Left cardiac atrium (tissue), 4 donors: ENCODE results near the gene MAP4K3. TPM values are rescaled to one million over a fixed set of nuclear protein-coding genes. Genes with fewer than 3 reads are reported as not detected.
"Not testable (repeated sequence)": the region's sequence is repeated elsewhere in the genome, so short reads cannot be mapped to it uniquely, and the experiment has no call there.

Experiments used
- ATAC-seq, 2 donors: fragments of 200-7000 bp; cut with Tn5 transposase; one replicate each; pipeline ENCODE4 v1.9.1; 2020; ENCODE audit warnings: mild to moderate bottlenecking in 2 of 2, moderate library complexity in 2 of 2
- DNase-seq: peaks from one replicate; pipeline ENCODE4 v3.0.0-alpha.2; 2020
- intact Hi-C, 2 donors: fragments of 100-400 bp; cut with DNase I; formaldehyde crosslinking; loops; one replicate each; pipeline versions ENCODE4 v1.14.1 to v1.15.1; 2022 to 2023
- total RNA-seq, 2 donors: library from RNA; stranded (reverse); fragmentation: NEBNext Ultra II Directional; extraction: Animal tissue kit (Norgen Biotek cat#: 25700); gene quantifications; one replicate each; pipeline ENCODE4 v1.2.1, GENCODE V29; 2021
- donor health status: DM: no; HTN: yes; CAD: no.
- donor health status: DM: no; HTN: yes; CAD: no; lungs with severe emphysema.
- donor health status: DM: yes; HTN: yes; CAD: no.
- donor health status: Dilated cardiomyopathy.

MAP4K3 gene
- total RNA-seq, 2 donors from 2014 or later: 28.0 to 31.2 TPM

DNA sequence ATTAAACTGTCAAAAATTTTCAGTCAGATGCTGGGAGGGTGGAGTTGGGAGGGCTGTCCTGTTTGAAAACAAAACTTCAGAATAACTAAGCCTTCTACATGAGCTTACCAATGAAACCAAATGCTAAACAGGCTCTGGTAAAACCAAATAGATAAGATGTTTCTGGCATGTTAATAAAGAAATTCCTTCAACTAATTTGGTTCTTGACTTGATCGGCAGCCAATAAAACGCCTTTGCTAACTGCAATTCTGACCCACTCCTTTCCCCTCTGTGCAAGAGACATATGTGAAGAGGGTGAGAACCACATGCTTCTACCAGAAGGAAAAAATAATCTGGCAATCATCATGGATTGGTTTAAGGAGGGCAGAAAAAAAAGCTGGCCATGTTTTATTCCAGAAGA is 20.9 kb downstream of the MAP4K3 start:
- ATAC-seq (peak in 1 of 2 donors; percentile 31), DNase-seq (no peak)
- intact Hi-C loops: no loop called here

DNA sequence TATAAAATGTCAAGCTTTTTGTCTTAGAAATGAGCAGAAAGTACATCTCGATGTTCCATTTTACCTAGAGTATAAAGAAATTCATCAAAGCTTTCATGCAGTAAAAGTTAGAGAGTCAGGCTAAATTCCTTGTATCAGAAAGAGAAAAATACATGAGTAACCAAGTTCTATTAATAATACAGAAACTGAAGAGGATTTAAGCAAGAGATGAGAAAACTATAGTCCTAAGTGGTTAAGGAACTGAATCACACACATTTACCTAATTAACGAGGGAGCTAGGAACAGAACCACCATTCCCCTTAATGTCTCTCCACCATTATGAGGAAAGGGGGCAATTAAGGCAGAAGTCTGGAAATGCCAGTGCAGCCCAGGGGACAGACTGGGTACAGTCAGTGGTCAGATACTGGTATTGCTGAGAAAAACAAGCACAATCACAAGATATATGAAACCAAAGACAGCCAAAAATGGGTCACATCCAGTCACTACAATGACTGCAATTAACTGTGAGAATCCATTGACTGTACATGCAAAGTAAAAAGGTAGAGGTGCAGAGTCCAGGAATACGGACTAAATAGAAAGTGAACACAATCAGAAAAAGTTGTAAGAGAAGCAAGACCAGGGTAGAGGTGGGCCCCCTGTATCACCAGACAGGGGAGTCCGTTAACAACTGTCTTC is 23.9 kb downstream of the MAP4K3 start:
- ATAC-seq (no peak), DNase-seq (no peak)
- intact Hi-C loops: no loop called here

DNA sequence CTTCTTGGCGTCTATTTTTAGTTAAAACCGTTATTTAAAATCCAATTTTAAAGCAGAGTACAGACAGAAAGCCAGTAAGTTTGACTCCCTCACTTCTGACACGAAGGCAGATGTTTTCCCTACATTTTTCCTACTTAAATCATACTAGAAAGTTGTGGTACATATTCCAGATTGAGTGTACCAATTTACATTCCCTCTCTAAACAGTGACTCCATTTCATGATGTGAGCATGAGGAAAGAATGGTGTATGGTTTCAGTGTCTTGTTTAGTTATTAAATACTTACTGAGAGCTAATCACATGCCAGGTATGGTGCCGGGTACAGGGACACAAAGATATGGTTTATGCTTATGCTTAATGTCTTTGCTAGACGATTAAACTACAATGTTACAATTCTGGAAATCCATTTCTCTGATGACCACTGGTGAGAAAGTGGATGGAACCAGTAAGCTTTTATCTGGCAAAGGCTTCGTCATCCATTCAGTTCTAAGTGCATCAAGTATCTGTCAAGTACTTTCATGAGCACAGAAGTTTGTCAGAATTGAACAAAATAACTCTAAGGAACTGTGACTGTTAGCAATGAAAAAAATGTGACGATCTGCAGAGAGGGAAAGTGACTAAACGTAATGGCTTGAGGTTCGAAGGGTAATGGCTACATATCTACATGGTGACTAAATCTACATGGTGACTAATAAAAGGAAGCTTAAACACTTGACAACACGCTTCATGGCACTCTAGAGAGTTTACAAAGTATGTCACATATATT is 25.7 kb downstream of the MAP4K3 start:
- no peak for DNase-seq
- ATAC-seq: peak in 1 of 2 donors; percentile 32
- intact Hi-C loops: no loop called here

DNA sequence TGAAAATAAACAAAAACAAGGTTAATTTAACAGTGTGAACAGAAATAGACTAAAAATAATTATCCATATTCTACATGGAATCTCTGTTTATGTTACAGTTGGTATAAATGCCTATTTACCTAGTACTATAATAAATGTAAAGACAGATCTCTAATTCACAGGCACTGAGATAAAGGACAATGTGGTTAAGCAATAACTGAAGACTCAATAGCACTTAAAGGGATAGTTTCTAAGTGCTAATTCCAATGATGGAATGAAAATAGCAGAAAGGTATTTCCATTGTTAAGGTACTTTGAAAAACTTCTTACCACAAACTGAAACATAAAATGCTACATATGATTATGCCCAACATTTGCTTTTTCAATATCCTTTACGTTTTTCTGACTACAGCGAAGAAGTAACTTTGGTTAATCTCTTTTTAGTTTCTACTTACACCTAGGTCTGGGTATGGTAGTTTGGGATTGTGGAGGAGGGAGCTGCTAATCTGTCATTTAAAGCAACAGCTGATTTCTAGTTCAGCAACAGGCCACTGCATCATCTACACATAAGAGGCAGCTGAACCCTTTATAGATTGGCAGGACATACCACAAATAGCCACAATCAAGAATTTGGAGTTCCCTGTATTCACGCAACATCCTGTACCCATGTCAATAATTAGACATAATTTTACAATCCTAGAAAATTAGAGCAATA is 27.2 kb downstream of the MAP4K3 start:
- DNase-seq (no peak), ATAC-seq (no peak)
- intact Hi-C loops: no loop called here

DNA sequence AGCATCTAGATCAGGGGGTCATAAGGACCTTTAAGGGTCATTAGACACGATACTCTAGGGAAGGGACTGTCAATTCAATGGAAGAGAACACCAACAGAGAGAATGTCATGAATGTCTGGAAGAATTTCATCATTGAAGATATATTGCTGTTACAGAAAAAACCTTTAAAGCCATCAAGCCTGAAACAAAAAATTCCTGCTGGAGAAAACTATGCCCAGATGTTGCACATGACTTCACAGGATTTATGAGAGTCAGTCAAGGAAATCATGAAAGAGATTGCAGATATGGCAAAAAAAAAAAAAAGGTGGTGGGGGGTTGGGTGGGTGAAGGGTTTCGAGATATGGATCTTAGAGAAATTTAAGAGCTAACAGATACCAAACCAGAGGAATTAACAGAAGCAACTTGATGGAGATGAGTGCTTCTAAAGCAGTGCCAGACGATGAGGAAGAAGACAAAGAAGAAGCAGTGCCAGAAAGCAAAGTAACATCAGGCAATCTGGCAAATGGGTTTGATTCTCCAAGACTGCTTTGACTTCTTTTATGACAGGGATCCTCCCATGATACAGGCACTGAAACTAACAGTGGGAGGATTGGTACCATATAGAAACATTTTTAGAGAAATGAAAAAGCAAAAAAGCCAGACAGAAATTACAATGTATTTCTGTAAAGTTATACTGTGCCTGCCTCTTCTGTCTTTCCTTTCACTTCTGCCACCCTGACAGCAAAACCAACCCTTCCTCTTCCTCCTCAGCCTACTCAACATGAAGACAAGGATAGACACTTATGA is 28.5 kb downstream of the MAP4K3 start:
- DNase-seq: no peak
- intact Hi-C loops: no loop called here
- no peak for ATAC-seq

DNA sequence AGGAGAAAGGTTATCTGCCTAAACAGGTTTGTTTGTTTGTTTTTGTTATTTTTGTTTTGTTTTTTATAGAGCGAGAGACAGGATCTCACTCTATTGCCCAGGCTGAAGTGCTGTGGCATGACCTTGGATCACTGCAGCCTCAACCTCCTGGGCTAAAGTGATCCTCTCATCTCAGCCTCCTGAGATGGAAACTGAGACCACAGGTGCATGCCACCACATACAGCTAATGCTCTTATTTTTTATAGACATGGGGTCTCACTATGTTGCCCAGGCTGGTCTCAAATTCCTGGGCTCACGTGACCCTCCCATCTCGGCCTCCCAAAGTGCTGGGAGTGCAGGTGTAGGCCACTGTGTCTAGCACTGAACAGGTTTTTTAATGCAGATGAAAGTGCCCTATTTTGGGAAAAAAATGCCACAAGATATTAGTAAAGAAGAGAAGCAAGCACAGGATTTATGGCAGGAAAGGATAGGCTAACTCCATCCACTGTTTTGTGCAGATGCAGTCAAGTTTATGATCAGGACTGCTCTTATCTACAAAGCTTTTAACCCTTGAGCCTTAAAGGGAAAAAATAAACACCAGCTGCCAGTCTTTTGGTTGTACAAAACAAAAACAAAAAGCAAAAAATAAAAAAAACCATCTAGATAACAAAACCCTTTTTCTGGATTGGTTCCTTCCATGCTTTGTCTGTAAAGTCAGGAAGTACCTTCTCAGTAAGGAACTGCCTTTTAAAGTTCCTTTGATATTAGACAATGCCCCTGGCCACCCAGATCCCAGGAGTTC is 29.4 kb downstream of the MAP4K3 start:
- intact Hi-C loops: no loop called here
- ATAC-seq: no peak
- DNase-seq: no peak

DNA sequence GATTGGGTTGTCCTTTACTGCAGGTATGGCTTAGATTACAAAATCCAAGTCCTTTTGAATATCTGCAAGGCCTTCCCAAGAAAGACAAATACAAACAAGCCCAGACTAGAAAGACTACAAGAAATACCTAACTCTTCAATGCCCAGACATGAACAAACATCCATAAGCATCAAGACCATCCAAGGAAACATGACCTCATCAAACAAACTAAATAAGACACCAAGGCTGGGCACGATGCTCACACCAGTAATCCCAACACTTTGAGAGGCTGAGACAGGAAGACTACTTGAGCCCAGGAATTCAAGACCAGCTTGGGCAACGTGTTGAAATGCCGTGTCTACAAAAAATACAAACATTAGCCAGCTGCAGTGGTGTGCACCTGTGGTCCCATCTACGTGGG is 31.7 kb downstream of the MAP4K3 start:
- intact Hi-C loops: no loop called here
- no peak for DNase-seq
- no peak for ATAC-seq

DNA sequence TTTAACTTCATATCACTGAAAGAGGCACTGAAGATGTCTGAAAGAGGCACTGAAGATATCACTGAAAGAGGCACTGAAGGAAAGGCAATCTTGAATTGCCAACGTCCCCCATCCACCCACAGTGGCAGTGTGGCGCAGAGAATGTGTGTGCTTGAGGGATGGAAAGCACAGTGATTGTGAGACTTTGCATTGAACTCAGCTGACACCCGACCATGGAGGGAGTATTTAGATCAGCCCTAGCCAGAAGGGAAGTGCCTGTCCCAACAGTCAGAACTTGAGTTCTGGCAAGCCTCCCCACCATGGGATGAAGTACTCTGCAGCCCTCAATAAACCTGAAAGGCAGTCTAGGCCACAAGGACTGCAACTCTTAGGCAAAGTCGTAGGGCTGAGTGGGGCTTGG is 33.8 kb downstream of the MAP4K3 start:
- peak in 1 of 2 donors; percentile 61 for ATAC-seq
- intact Hi-C loops: no loop called here

DNA sequence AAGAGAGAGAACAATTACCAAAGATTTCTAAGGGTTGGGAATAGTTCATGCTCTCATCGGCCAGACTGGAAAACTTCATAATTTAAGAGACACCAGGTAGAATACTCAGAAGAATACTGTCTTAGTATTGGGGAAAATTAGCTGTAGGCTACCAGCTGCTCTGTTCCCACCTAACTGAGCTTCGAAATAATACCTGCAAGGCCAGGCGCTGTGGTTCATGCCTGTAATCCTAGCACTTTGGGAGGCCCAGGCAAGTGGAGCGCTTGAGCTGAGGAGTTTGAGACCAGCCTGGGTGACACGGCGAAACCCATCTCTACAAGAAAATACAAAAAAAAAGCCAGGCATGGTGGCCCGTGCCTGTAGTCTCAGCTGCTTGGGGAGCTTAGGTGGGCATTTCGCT is 35.8 kb downstream of the MAP4K3 start:
- DNase-seq (no peak), ATAC-seq (no peak)
- intact Hi-C loops: no loop called here

More for the DNA sequence above, 33.8 kb downstream of the MAP4K3 start:
- DNase-seq: no peak

DNA sequence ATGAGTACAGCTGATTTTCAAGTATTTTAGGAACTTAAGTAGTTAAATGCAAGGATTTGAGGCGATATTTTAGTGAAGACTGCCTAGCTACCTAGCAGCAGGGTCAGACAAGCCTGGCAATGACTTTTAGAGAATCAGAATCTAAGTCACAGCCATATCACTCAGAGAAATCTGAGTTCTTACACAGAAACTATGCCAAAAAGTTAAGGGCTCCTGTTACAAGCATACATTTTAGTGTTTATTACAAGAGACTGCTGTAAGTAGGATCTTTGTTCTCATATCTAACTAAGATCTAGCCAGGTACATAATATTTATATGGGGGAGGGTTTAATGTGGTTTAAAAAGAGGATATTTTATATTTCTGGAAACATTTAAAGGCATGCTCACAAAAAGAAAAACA is 37.5 kb downstream of the MAP4K3 start:
- no peak for ATAC-seq
- intact Hi-C loops: no loop called here
- DNase-seq: no peak

DNA sequence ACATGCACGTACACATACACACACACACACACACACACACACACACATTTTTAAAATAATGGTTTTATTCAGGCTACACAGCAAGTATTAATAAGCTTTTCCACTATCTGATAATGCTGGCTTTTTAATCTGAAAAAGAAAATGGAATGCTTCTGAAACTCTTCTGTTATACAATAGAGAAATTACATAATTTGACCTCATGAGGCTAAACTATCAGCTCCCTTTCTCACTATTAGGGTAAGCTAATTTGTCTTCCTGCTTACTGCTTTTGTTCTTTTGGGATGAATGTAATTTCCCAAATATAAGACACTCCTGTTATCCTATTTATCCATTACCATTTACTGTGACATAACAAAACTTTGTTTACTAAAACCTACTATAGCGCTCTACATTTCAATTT is 41.8 kb downstream of the MAP4K3 start:
- ATAC-seq (no peak), DNase-seq (no peak)
- intact Hi-C loops: no loop called here

DNA sequence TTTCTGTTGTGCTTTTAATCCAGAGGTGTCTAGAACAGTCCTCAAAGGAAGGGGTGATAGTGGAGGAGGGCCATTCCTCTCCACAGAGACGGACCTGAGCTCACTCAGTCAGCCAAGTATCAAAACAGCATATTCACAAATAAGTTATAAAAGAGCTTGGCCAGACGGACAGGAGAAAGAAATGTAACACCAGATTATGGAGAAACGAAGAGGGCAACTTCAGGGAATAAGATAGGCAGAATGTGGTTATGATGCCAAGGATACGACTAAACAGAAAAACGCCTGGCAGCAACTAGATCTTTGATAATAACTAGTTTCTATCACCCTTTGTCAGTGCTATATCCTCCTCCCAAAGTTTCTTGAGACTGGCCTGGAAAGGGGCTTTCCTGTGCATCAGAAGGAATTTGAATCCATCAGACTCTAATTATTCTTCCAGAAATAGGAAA is 42.5 kb downstream of the MAP4K3 start:
- no peak for DNase-seq
- intact Hi-C loops: no loop called here
- ATAC-seq: peak; percentile 50 to 72

DNA sequence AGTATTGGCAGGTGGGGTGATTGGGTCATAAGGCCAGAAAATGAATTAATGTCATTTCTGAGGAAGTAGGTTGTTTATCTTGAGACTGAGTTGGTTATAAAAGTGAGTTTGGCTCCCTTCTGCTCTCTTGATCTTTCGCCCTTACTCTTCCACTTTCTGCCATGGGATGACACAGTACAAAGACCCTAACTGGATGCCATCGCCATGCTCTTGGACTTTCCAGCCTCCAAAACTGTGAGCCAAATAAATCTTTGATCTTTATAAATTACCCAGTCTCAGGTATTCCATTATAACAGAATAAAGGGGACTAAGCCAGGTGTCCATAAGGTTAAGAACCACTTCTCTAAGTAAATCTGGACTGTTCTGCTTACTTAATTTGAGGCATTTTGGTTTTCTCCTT is 44.4 kb downstream of the MAP4K3 start:
- DNase-seq: no peak
- ATAC-seq: no peak
- intact Hi-C loops: no loop called here

DNA sequence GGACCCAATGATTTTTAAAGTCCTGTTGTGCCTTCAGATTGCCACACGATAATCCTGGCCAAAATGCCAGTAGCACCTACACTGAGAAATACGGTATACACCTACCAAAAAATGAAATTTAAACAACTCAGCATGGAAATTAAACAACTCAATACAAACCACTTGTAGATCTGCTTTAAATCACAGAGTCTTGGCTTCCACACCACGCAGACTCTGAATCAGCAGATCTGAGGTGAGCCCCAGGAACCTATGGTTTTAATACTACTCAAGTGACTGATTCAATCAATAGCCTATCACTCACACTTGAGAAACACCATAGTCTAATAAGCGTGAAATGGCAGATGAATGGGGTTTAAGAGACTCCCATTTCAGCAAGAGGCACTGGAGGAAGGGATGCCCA is 46.9 kb downstream of the MAP4K3 start:
- ATAC-seq (no peak), DNase-seq (no peak)
- intact Hi-C loops: no loop called here

DNA sequence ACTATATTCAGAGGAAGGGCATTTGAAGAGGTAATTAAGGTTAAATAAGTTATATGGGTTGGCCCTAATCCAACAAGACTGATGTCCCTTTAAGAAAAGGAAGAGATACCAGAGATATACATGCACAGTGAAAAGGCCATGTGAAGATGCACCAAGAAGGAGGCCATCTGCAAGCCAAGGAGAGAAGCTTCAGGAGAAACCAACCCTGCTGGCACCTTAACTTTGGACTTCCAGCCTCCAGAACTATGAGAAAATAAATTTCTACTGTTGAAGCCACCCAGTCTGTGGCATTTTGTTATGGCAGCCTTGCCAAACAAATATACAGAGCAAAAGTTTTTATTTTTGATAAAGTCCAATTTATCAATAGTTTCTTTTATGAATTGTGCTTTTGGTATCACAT is 51.0 kb downstream of the MAP4K3 start:
- ATAC-seq (no peak), DNase-seq (no peak)
- intact Hi-C loops: no loop called here

DNA sequence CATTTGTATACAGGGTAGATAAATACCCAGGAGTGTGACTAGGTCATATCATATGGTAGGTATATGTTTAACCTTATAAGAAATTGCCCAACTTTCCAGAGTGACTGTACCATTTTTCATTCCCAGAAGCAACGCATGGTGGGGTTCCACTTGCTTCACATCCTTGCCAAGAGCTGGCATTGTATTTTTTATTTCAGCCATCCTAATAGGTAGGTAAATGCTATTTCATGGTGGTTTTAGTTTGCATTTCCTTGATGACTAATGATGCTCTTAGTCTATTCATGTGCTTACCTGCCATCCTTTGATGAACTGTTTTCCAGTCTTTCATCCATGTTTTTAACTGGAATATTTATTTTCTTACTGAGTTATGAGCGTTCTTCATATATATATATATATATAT is 51.9 kb downstream of the MAP4K3 start:
- intact Hi-C loops: no loop called here
- no peak for DNase-seq
- no peak for ATAC-seq

DNA sequence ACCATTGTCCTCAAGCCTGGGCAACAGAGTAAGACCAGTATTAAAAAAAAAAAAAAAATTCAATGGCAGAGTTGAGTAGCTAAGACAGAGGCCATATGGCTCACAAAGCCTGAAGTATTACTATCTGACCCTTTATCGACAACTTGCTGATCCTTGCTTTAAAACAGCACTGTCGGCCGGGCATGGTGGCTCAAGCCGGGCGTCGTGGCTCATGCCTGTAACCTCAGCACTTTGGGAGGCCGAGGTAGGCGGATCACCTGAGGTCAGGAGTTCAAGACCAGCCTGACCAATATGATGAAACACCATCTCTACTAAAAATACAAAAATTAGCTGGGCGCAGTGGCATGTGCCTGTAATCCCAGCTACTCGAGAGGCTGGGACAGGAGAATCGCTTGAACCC is 53.0 kb downstream of the MAP4K3 start:
- DNase-seq, intact Hi-C loops, ATAC-seq: not testable (repeated sequence)

DNA sequence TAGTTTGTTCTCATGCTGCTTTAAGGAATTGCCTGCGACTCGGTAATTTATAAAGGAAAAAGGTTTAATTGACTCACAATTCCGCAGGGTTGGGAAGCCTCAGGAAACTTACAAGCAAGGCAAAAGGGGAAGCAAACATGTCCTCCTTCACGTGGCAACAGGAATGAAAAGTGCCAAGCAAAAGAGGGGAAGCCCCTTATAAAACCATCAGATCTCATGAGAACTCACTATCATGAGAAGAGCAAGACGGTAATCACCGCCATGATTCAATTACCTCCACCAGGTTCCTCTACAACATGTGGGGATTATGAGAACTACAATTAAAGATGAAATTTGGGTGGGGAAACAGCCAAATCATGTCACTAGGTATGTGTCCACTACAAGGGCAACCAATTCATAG is 53.9 kb downstream of the MAP4K3 start:
- DNase-seq (no peak), ATAC-seq (no peak)
- intact Hi-C loops: no loop called here

DNA sequence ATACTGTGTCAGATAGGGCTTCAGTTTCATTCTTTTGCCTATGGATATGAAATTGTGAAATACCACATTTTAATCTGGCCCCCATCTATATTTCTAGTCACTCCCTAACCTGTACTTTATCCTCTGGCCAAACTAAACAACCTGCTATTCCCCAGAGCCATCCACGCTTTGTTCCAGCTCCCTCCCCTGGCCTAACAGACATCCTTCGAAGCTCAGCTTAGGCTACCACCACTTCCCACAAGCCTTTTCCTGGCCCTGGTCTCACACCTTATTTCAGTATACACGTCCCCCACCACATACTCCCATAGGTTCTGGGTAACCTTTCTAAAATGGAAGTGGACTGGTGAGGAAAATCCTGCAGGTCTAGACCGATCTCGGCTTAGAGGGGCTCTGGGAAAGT is 55.4 kb downstream of the MAP4K3 start:
- DNase-seq (no peak), ATAC-seq (peak in 1 of 2 donors; percentile 38)
- intact Hi-C loops: no loop called here
